Osteocyte (in vitro differentiated cells): ENCODE results near the gene ZNF618. TPM values are rescaled to one million over a fixed set of nuclear protein-coding genes. Genes with fewer than 3 reads are reported as not detected.

ENCODE experiments used
- DNase-seq: peaks from one replicate; pipeline ENCODE4 v3.0.0; 2021; ENCODE audit warnings: mixed read lengths; ENCODE audit not compliant: unreplicated experiment; ENCODE audit errors: extremely low spot score
- H3K27ac Mint-ChIP-seq: one replicate; pipeline ENCODE4 v1.8.0; 2021; ENCODE audit warnings: mild to moderate bottlenecking, mixed read lengths; ENCODE audit not compliant: unreplicated experiment
- H3K27me3 Mint-ChIP-seq: one replicate; pipeline ENCODE4 v1.8.0; 2021; ENCODE audit warnings: mixed read lengths; ENCODE audit not compliant: unreplicated experiment
- H3K36me3 Mint-ChIP-seq: one replicate; pipeline ENCODE4 v1.8.0; 2021; ENCODE audit warnings: mixed read lengths; ENCODE audit not compliant: unreplicated experiment
- H3K4me1 Mint-ChIP-seq: one replicate; pipeline ENCODE4 v1.8.0; 2021; ENCODE audit warnings: mixed read lengths; ENCODE audit not compliant: unreplicated experiment
- H3K4me3 Mint-ChIP-seq: one replicate; pipeline ENCODE4 v1.8.0; 2021; ENCODE audit warnings: mild to moderate bottlenecking, moderate library complexity, mixed read lengths; ENCODE audit not compliant: unreplicated experiment
- H3K9me3 Mint-ChIP-seq: one replicate; pipeline ENCODE4 v1.8.0; 2021; ENCODE audit warnings: mixed read lengths; ENCODE audit not compliant: unreplicated experiment
- CTCF ChIP-seq: fragments of 200-600 bp; sonication (generic); IDR thresholded peaks from 2 replicates; pipeline ENCODE4 v1.5.0; 2021; ENCODE audit warnings: antibody characterized with exemption, mild to moderate bottlenecking, moderate library complexity
- total RNA-seq: library from RNA; stranded (reverse); gene quantifications from 2 replicates; pipeline ENCODE4 v1.2.1, GENCODE V29; 2021

The ZNF618 gene
- total RNA-seq, 1 donor from 2014 or later: 36.8 TPM

- Mint-ChIP-seq H3K4me1 (peaks cover 8% of the 10 kb centered on the region), H3K27me3 (peaks cover 24% of the 10 kb centered on the region), H3K36me3 (peaks cover 7% of the 10 kb centered on the region), H3K4me3 (peak within 1 kb of the TSS; percentile 33), H3K27ac (no peak within 1 kb of the TSS), H3K9me3 (peaks cover 4% of the 10 kb centered on the region)
- no peak for TF ChIP-seq CTCF
- no peak for DNase-seq
Observed at GRCh38 chr9:114098936-114099668, 223.0 kb downstream of the ZNF618 start, which contains the start of gene KIF12. TSS of gene KIF12 (minus strand) at chr9:114099292. CDS start at chr9:114099276, 16 bp downstream.

GRCh38 chr9:114099669-114100270 is 223.7 kb downstream of the ZNF618 start:
- H3K9me3 Mint-ChIP-seq: peaks cover 4% of the 10 kb centered on the region
- H3K4me3 Mint-ChIP-seq: no peak overlapping the region
- peaks cover 7% of the 10 kb centered on the region for H3K36me3 Mint-ChIP-seq
- TF ChIP-seq CTCF: no peak
- no peak for DNase-seq
- no peak overlapping the region for H3K27ac Mint-ChIP-seq
- H3K27me3 Mint-ChIP-seq: peaks cover 31% of the 10 kb centered on the region
- H3K4me1 Mint-ChIP-seq: peaks cover 10% of the 10 kb centered on the region

- Mint-ChIP-seq H3K4me3 (no peak overlapping the region), H3K27me3 (peaks cover 38% of the 10 kb centered on the region), H3K36me3 (peaks cover 7% of the 10 kb centered on the region), H3K4me1 (peaks cover 14% of the 10 kb centered on the region), H3K9me3 (peaks cover 4% of the 10 kb centered on the region), H3K27ac (no peak overlapping the region)
- TF ChIP-seq CTCF: no peak
- DNase-seq: no peak
Observed at GRCh38 chr9:114100536-114100935, 224.4 kb downstream of the ZNF618 start.

GRCh38 chr9:114102484-114102883 is 226.4 kb downstream of the ZNF618 start:
- no peak overlapping the region for H3K4me3 Mint-ChIP-seq
- H3K9me3 Mint-ChIP-seq: peaks cover 4% of the 10 kb centered on the region
- H3K27ac Mint-ChIP-seq: no peak overlapping the region
- TF ChIP-seq CTCF: no peak
- H3K4me1 Mint-ChIP-seq: peaks cover 14% of the 10 kb centered on the region
- peaks cover 50% of the 10 kb centered on the region for H3K27me3 Mint-ChIP-seq
- DNase-seq: no peak
- H3K36me3 Mint-ChIP-seq: peaks cover 7% of the 10 kb centered on the region

GRCh38 chr9:114105236-114105635 is 229.1 kb downstream of the ZNF618 start:
- TF ChIP-seq CTCF: no peak
- Mint-ChIP-seq H3K36me3 (peaks cover 7% of the 10 kb centered on the region), H3K4me1 (peaks cover 6% of the 10 kb centered on the region), H3K4me3 (no peak overlapping the region), H3K9me3 (peaks cover 4% of the 10 kb centered on the region), H3K27ac (no peak overlapping the region), H3K27me3 (peaks cover 44% of the 10 kb centered on the region)
- DNase-seq: no peak
